GM18909 (cell line): ENCODE measurements around the gene KRTAP10-9.
"Not testable (repeated sequence)": the region's sequence is repeated elsewhere in the genome, so short reads cannot be mapped to it uniquely, and the experiment has no call there.

ENCODE experiments used
- ATAC-seq: cut with Tn5 transposase; IDR thresholded peaks from one replicate; pipeline ENCODE4 v1.9.1; 2021; ENCODE audit warnings: mild to moderate bottlenecking; ENCODE audit not compliant: unreplicated experiment, poor library complexity

KRTAP10-9 gene

GRCh38 chr21:44613386-44614155 lies 13.3 kb upstream of the KRTAP10-9 start:
- ATAC-seq: no peak

GRCh38 chr21:44614161-44614631 lies 12.7 kb upstream of the KRTAP10-9 start:
- no peak for ATAC-seq

DNA sequence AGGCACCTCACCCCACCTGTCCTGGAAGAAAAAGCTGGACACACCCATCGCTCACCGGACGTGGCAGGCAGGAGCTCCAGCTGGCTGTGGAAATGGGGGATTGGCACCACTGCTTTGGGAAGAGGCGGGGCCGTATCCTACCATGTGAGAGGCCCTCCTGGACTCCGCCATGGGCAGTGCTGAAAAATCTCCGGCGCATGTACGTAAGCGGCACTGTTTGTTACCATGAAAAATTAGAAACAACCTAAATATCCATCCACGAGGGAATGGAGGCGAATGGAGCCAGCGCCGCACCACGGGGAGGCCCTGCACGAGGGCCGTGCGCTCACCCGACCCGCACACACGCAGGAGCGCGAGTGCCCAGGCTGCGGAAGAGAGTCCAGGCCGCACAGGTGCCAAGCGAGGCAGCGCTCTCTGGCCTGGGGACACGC lies 11.9 kb upstream of the KRTAP10-9 start:
- no peak for ATAC-seq

GRCh38 chr21:44615466-44615865 lies 11.4 kb upstream of the KRTAP10-9 start:
- ATAC-seq: no peak

- no peak for ATAC-seq
Measured at GRCh38 chr21:44615911-44616590, 10.8 kb upstream of the KRTAP10-9 start.

GRCh38 chr21:44616591-44616926 lies 10.3 kb upstream of the KRTAP10-9 start:
- ATAC-seq: no peak

- no peak for ATAC-seq
Measured at GRCh38 chr21:44617071-44617501, 9.8 kb upstream of the KRTAP10-9 start.

DNA sequence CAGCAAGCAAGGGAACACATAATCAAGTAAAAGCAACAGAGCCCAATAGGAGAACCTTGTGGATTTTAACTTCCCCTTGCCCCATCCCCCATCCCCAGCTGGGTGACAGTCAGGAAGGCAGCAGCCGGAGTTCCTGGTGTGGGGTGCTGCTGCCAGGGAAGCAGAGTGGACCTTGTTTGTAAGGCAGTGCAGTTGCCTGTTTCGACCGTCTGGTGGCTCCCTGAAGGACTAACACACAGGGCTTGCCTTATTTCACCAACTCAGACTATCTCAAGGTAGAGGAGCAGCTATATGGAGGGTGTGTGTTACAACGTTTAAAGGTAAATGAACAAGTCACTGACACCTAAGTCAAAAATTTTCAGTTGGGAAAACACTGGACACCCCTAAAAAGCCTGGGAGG lies 8.4 kb upstream of the KRTAP10-9 start:
- ATAC-seq: no peak

DNA sequence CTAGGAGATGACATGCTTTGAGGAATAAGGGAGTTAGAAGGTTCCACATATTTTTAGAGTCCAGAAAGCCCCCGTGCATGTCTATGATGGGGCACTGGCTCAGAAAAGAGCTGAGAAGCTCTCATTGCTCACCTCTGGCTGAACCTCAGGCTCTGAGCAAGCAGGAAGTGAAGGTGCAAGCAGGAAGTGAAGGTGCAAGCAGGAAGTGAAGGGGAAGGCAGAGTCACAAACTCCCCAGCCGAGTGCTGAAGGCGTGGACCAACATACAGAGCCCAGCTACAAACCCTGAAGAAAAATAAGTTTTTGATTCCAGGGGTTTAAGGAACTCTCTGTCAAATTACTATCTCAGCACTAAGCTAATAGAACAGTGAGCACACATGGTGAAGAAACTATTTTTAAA lies 8.0 kb upstream of the KRTAP10-9 start:
- ATAC-seq: no peak

DNA sequence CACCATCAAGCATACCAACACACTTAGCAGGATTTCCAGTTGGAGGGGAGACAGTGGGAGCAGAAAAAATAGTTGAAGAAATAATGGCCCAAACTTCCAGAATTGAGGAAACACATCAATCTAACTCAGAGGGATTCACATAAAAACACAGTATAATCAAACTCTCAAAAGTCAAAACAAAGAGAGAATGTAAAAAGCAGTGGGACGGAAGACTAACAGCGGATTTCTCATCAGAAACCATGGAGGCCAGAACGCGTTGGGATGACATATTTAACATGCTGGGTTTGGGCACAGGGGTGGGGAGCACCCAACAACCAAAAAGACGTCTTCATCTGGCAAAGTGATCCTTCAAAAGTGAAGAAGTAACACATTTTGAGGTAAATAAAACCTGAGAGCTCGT lies 7.0 kb upstream of the KRTAP10-9 start:
- ATAC-seq: no peak

GRCh38 chr21:44623575-44623974 lies 3.3 kb upstream of the KRTAP10-9 start:
- no peak for ATAC-seq

DNA sequence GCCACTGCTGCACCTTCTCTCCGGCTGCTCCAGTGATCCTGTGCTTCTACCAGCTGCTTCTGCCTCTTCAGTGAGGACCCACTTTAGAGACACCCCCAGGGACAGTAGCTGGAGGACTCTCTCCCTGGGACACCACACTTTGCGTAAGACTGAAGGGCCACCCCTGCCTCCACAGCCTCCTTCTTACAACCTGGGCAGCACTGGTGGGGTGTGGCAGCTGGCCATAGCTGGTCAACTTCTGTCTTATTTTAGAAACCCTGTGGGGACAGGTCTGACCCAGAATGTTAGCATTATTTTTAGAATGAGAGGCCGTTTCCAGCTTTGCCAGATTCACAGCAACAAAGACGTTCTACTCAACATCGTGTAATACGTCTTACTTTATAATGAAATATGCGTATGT lies 1.1 kb upstream of the KRTAP10-9 start:
- no peak for ATAC-seq

DNA sequence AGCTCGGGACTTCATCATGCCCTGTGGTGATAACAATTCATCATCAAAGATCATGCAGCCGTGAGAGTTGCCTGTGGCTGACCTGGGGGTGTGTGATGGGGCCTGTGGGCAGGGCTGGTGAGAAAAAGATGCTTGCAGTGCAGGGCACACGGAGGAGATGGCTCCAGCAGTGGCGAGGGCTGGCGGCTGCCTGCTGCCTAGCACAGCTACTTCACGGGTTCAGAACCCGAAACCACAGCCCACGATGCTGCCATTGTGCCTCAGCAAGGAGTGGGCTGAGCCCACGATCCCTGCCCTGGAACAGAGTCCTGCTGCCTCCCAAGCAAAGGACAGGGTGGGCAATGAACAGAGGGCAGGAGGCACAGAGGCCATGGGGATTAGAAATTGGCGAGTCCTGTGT lies 631 bp upstream of the KRTAP10-9 start:
- no peak for ATAC-seq

GRCh38 chr21:44627181-44627822 lies 409 bp downstream of the KRTAP10-9 start:
- ATAC-seq: not testable (repeated sequence)

- ATAC-seq: not testable (repeated sequence)
Measured at GRCh38 chr21:44627831-44628233, 939 bp downstream of the KRTAP10-9 start.

DNA sequence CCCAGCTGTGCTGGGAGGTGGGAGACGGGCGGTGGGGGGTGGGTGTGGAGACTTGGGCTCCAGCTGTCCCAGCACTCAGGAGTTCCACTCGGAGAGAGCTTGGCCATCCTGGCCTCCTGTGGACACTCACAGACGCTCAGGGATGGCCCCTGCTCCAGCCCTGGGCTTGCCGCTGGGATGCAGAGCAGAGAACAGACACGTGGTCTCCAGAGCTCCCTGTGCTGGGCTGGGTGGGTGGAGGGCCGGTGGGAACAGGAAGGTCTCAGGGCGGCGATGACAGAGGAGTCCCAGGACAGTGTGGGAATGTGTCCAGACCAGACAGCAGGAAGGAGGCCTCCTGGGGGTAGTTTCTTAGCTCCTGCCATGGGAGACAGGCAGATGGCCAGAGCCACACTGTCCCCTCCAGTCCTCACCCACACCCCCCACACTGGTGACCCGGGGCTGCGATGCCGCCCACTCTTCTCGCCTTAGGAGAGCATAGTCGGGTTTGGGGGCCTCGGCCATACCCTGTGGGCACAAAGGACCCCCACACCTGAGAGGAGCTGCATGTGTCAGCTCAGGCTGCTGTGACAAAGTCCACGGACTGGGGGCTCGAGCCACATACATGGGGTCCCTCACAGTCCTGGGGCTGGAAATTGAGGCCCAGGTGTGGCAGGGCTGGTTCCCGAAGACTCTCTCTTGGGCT lies 2.0 kb downstream of the KRTAP10-9 start:
- ATAC-seq: no peak

- ATAC-seq: no peak
Measured at GRCh38 chr21:44630440-44630839, 3.5 kb downstream of the KRTAP10-9 start.

GRCh38 chr21:44632067-44632466 lies 5.2 kb downstream of the KRTAP10-9 start:
- no peak for ATAC-seq

GRCh38 chr21:44636209-44637017 lies 9.5 kb downstream of the KRTAP10-9 start:
- no peak for ATAC-seq
